ENCODE measurements around the gene SLC25A29. TPM values are rescaled to one million over a fixed set of nuclear protein-coding genes. Genes with fewer than 3 reads are reported as not detected.
A peak's percentile ranks its signal among the peaks of the same experiment; 100 is the strongest.

Gene SLC25A29
- total RNA-seq, 1 experiment from 2014 or later = 179 TPM

- no peak for TF ChIP-seq TP53 (CRISPR knock-in tag; IDR thresholded peaks at IDR 0.05)
- no peak for TF ChIP-seq FOXJ3 (CRISPR knock-in tag; IDR thresholded peaks at IDR 0.05; ENCODE audit: borderline replicate concordance)
- TF ChIP-seq TEAD4 (CRISPR knock-in tag; IDR thresholded peaks at IDR 0.05) = no peak
- no peak for TF ChIP-seq ZNF281 (CRISPR knock-in tag; IDR thresholded peaks at IDR 0.05)
- no peak overlapping the region for H3K27ac Mint-ChIP-seq
- DNase-seq (ENCODE audit: low spot score) (no peak), ATAC-seq (no peak)
- H3K36me3 Mint-ChIP-seq = no peaks in the 10 kb centered on the region
- H3K27me3 Mint-ChIP-seq (ENCODE audit: low read depth) = no peaks in the 10 kb centered on the region
- POLR2A ChIA-PET = no interaction called here
- no peaks in the 10 kb centered on the region for H3K9me3 Mint-ChIP-seq
- H3K4me3 Mint-ChIP-seq = no peak overlapping the region
- H3K4me1 Mint-ChIP-seq = peaks cover 11% of the 10 kb centered on the region
- CTCF ChIA-PET = no interaction called here
These were observed 11.1 kb upstream of the SLC25A29 start for GRCh38 chr14:100317389-100317788.

GRCh38 chr14:100314724-100315123 lies 8.5 kb upstream of the SLC25A29 start:
- ATAC-seq (no peak), DNase-seq (ENCODE audit: low spot score) (no peak)
- Mint-ChIP-seq H3K27ac (peak overlapping the region; percentile 44; the same call in 1 of the 2 replicates), H3K4me3 (no peak overlapping the region), H3K27me3 (ENCODE audit: low read depth) (no peaks in the 10 kb centered on the region), H3K4me1 (peaks cover 18% of the 10 kb centered on the region), H3K9me3 (no peaks in the 10 kb centered on the region), H3K36me3 (no peaks in the 10 kb centered on the region)
- no peak for TF ChIP-seq ESRRA (CRISPR knock-in tag; IDR thresholded peaks at IDR 0.05; ENCODE audit: borderline replicate concordance)
- no peak for TF ChIP-seq AFF4 (CRISPR knock-in tag; IDR thresholded peaks at IDR 0.05; ENCODE audit: borderline replicate concordance)
- no peak for TF ChIP-seq ZNF416 (CRISPR knock-in tag; IDR thresholded peaks at IDR 0.05)
- POLR2A ChIA-PET = no interaction called here
- CTCF ChIA-PET = no interaction called here

- Mint-ChIP-seq H3K4me1 (peaks cover 24% of the 10 kb centered on the region), H3K4me3 (no peak overlapping the region), H3K27ac (no peak overlapping the region; the same call in 1 of the 2 replicates), H3K36me3 (no peaks in the 10 kb centered on the region), H3K9me3 (no peaks in the 10 kb centered on the region), H3K27me3 (ENCODE audit: low read depth) (no peaks in the 10 kb centered on the region)
- DNase-seq (ENCODE audit: low spot score) (no peak), ATAC-seq (no peak)
- ChIA-PET CTCF (interaction anchor here (1.0 to 1.4 kb wide), 4 partner anchors 9 to 121 kb away, joined by 3 to 5 read pairs (median 3); no protein-coding TSS in a partner anchor), POLR2A (interaction anchor here (0.6 kb wide), 1 partner anchor 710 kb away, joined by 9 read pairs; no protein-coding TSS in a partner anchor)
- TF ChIP-seq EMX1 (CRISPR knock-in tag; IDR thresholded peaks at IDR 0.05) = no peak
- TF ChIP-seq IRF2 (CRISPR knock-in tag; IDR thresholded peaks at IDR 0.05; ENCODE audit: borderline replicate concordance, low read depth) = no peak
- TF ChIP-seq CREM (CRISPR knock-in tag; IDR thresholded peaks at IDR 0.05) = no peak
- no peak for TF ChIP-seq USF1 (CRISPR knock-in tag; IDR thresholded peaks at IDR 0.05)
- TF ChIP-seq HMGXB4 (CRISPR knock-in tag; IDR thresholded peaks at IDR 0.05) = no peak
- no peak for TF ChIP-seq ELF4 (CRISPR knock-in tag; IDR thresholded peaks at IDR 0.05; ENCODE audit: low read depth)
- no peak for TF ChIP-seq SP1 (CRISPR knock-in tag; conservative IDR thresholded peaks at IDR 0.05)
- no peak for TF ChIP-seq SOX15 (CRISPR knock-in tag; IDR thresholded peaks at IDR 0.05)
- TF ChIP-seq FOXP4 (CRISPR knock-in tag; IDR thresholded peaks at IDR 0.05) = no peak
- no peak for TF ChIP-seq ZNF219 (CRISPR knock-in tag; IDR thresholded peaks at IDR 0.05; ENCODE audit: borderline replicate concordance)
These were observed 7.4 kb upstream of the SLC25A29 start for GRCh38 chr14:100313464-100314230.
